ENCODE results near the gene FNDC7.
"Not testable (repeated sequence)": the region's sequence is repeated elsewhere in the genome, so short reads cannot be mapped to it uniquely, and the experiment has no call there.

The FNDC7 gene

GRCh38 chr1:108742253-108742652 lies 29.5 kb downstream of the FNDC7 start:
- DNase-seq (ENCODE audit: low read depth in 3 of 3) = no peak

DNA sequence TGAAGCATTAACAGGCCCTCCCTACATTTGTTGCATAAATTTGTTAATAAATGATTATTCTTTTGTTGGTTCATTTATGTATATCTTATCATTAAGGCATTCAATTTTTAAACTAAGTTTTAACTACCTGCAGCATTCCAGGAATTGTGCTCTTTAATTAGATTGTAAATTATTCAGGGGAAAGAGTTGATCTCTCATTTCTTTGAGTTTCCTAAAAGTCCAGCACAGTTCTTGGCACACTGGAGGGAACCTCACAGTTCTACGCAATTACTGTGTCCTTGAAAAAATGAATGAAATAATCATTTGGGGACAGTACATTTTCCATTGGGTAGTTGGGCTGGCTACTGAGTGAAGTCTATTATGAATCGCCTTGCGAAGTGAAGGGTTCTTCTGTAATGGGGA lies 33.3 kb downstream of the FNDC7 start:
- DNase-seq (ENCODE audit: low read depth in 3 of 3) = no peak

GRCh38 chr1:108746382-108747170 lies 33.9 kb downstream of the FNDC7 start, which contains the start of gene STXBP3:
Gene STXBP3, plus strand, starts transcription at chr1:108746674. Its CDS starts 64 bp downstream, at chr1:108746738.
- peak; percentile 100 for DNase-seq (ENCODE audit: low read depth in 3 of 3)

- no peak for DNase-seq (ENCODE audit: low read depth in 3 of 3)
Observed at GRCh38 chr1:108747171-108747850, 34.6 kb downstream of the FNDC7 start.

DNA sequence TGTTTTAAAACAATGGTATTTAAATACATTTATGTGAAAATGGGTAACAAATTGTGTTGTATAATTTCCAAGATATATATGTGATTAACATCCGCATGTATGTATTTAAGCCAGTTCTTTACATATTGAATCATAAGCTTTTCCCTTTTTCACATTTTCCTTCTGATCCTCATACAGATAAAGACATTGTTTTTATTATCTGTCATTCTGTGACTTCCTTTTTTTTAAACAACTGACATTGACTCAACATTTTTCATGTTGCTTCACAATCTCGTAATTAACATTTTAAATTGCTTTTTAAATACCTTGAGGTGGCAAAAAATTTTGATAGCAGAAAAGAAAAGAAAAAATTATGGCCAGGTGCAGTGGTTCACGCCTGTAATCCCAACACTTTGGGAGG lies 35.2 kb downstream of the FNDC7 start:
- no peak for DNase-seq (ENCODE audit: low read depth in 3 of 3)

- DNase-seq (ENCODE audit: low read depth in 3 of 3) = no peak
Observed at GRCh38 chr1:108749081-108749480, 36.4 kb downstream of the FNDC7 start.

DNA sequence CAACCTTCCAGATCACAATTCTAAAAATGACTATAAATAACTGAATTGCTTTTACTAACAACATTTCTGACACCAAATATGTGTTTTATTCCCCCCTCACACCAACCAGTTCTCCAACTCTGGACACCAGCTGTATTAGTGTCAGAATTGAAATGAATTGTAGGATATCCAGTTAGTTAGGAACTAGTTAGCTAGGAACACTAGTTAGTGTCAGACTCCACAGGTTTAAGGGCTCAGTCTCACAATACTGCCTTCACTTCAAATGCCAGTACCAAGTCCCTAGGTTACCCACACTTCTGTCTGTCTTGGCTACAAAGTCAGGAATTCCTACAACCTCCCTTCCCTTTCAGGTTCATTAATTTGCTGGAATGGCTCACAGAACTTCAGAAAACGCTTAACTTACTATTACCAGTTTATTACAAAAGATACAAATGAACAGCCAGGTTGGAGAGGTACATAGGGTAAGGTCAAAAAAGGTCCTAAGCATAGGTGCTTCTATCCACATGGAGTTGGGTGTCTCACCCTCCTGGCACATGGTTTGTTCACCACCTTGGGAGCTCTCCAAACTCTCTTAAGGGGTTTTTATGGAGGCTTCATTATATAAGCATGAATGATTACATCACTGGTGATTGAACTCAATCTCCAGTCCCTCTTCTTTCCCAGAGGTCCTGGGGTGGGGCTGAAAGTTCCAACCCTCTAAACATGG lies 37.9 kb downstream of the FNDC7 start:
- no peak for DNase-seq (ENCODE audit: low read depth in 3 of 3)

GRCh38 chr1:108753363-108753762 lies 40.7 kb downstream of the FNDC7 start:
- no peak for DNase-seq (ENCODE audit: low read depth in 3 of 3)

- no peak for DNase-seq (ENCODE audit: low read depth in 3 of 3)
Observed at GRCh38 chr1:108758796-108759195, 46.1 kb downstream of the FNDC7 start.

- no peak for DNase-seq (ENCODE audit: low read depth in 3 of 3)
Observed at GRCh38 chr1:108767115-108767514, 54.4 kb downstream of the FNDC7 start.

- no peak for DNase-seq (ENCODE audit: low read depth in 3 of 3)
Observed at GRCh38 chr1:108767708-108768107, 55.0 kb downstream of the FNDC7 start.

- DNase-seq (ENCODE audit: low read depth in 3 of 3) = no peak
Observed at GRCh38 chr1:108777839-108778238, 65.1 kb downstream of the FNDC7 start.

DNA sequence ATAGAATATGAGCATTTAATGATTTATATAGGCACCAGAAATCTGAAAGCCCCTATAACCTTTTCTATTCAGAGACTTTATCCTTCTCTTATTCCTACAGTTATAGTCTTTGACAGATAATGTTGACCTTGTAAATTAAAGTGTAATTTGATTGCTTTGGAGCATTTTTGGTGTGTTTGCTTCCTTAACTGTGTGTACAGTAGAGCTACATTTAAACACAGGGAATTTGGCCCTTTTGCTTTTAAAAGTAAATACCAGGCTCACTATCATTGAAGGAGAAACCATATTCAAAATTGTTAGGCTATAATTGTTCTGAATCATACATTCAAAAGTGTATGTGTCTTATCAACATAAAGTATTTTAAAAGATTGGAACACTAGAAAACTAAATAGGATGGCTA lies 66.7 kb downstream of the FNDC7 start:
- DNase-seq (ENCODE audit: low read depth in 3 of 3) = no peak

DNA sequence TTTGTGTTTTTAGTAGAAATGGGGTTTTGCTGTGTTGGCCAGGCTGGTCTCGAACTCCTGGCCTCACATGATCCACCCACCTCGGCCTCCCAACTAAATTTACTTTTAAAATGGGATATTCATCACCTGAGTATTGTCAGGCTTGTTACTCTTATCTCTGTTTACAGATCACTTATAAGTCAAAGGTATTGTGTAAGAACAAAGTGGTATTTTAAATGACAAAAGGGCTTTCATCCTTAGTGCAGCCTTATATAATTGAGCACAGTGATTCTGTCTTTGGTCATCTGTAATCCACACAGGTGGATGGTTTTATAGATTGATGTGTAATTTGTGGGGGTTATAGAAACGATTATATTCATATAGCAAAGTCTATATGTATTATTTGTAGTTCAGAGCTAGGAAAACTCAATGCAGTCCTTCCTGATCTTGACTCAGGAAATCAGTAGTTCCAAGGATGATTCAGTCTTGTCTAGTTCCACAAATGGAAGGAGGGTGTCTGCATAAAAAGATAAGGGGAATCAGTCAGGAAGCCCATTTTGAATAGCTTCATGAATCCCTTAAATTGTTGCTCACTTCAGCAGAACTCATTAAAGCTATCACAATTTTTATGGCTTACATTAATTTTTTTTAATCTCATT lies 68.3 kb downstream of the FNDC7 start:
- no peak for DNase-seq (ENCODE audit: low read depth in 3 of 3)

DNA sequence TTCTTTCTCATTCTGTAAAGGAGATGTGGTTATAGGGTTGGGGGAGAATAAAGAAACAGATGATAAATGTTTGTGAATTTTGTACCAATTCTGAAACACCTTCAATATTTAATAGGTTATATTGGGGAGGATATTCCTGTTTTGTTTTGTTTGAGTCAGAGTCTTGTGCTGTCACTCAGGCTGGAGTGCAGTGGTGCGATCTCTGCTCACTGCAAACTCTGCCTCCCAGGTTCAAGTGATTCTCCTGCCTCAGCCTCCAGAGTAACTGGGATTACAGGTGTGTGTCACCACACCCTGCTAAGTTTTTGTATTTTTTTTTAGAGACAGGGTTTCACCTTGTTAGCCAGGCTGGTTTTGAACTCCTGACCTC lies 68.9 kb downstream of the FNDC7 start:
- DNase-seq (ENCODE audit: low read depth in 3 of 3) = not testable (repeated sequence)

- DNase-seq (ENCODE audit: low read depth in 3 of 3) = no peak
Observed at GRCh38 chr1:108785264-108785663, 72.6 kb downstream of the FNDC7 start.

DNA sequence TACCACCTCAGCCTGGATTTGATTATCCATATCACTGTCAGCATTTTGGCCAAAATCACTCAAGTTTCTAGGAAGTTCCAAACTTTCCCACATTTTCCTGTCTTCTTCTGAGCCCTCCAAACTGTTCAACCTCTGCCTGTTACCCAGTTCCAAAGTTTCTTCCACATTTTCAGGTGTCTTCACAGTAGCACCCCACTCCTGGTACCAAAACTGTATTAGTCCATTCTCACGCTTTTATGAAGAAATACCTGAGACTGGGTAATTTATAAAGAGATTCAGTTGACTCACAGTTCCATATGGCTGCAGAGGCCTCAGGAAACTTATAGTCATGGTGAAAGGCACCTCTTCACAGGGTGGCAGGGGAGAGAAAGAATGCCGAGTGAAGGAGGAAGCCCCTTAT lies 73.2 kb downstream of the FNDC7 start:
- DNase-seq (ENCODE audit: low read depth in 3 of 3) = no peak

DNA sequence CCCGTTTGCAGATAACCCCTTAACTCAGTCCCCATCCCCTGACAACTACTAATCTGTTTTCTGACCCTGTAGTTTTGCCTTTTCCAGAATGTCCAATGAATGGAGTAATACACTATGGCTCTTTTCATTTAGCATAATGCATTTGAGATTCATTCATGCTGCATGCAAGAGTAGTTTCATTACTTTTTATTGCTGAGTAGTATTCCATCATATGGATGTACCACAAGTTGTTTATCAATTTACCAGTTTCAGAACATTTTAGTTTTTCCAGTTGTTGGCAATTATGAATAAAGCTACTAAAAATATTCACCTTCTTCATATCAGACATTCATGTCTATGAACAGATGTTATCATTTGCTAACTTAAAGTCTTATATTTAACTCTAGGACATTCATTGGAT lies 79.1 kb downstream of the FNDC7 start:
- no peak for DNase-seq (ENCODE audit: low read depth in 3 of 3)

All from stimulated activated CD4-positive, alpha-beta T cell treated with anti-CD3 and anti-CD28 coated beads, TNF-alpha, amount 100 ng/mL, for 4 hours (primary cell).